GM18511 (cell line): Measurements from ENCODE around the gene JSRP1.

Experiments
- ATAC-seq: cut with Tn5 transposase; IDR thresholded peaks from one replicate; pipeline ENCODE4 v1.9.1; 2021; ENCODE audit warnings: mild to moderate bottlenecking, moderate library complexity; ENCODE audit not compliant: unreplicated experiment

The JSRP1 gene

DNA sequence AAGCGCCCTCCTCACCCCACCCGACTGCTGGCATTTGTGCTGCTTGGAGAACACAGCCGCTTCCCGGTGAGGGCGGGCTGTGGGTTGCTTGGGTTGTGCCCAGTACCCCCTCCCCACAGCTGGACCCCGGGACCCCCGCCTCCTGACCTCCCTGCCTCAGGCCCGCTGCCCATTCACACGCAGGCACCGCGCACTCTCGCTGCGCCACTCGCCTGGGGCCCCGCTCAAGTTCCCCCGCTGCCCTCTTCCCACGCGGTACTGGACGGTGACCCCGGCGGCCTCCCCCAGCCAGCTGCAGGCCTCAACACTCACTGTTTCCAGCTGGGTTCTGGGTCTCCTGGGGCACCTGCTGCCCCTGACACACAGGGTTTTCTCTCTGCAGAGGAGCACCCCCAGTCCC, 36.5 kb downstream of the JSRP1 start:
- ATAC-seq: no peak

DNA sequence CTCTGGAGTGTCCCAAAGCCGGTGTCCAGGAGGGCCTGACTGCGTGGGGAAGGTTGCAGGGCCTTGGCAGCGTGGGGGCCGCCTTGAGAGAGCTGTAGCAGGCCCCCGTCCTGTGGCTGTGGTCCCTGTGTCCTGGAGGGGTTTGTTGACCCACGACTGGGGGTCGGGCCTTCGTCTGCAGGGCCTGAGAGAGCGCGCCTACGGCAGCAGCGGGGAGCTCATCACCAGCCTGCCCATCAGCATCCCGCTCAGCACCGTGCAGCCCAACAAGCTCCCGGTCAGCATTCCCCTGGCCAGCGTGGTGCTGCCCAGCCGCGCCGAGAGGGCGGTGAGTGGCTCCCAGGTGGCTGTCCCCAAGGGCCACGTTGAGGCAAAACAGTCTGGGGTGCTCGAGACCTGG, 38.6 kb downstream of the JSRP1 start:
- no peak for ATAC-seq

GRCh38 chr19:2216361-2217225, 39.6 kb downstream of the JSRP1 start:
- ATAC-seq: no peak

DNA sequence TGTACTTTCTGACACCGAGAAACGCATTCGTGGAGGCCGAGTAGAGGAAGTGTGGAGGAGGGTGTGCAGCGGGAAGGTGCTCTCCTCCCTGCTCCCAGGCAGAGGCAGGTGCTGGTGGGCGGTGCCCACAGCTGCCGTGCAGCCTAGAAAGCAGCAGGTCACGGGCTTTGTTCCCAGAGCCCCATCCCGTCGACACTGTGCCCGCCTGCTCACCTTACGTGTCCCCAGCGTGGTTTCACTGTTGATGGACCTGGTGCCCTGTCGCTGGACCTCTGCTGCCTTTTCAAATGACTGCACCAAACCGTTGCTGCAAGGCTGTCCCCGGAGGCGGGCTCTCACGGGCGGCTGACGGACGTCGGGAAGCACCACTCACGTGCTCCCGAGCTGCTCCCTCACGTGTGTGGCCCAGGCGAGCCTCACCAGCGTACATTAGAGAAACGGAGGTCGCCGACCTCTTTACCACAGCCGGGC, 40.9 kb downstream of the JSRP1 start:
- ATAC-seq: no peak

GRCh38 chr19:2214251-2214650, 42.0 kb downstream of the JSRP1 start:
- no peak for ATAC-seq

DNA sequence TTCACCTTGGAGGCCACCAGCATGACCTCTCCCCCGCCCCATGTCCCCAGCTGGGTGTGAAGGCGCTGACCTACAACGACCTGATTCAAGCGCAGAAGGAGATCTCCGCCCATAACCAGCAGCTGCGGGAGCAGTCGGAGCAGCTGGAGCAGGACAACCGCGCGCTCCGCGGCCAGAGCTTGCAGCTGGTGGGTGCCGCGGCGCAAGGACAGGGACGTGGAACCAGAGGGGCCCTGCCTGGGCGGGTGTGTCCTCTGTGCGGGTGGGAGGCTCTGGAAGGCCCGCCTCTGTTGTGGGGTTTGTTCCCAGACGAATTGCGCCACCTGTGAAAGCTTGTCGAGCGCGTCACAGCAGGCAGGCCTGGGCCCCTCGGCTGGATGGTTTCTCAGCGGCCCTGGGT, 42.4 kb downstream of the JSRP1 start:
- ATAC-seq: no peak

DNA sequence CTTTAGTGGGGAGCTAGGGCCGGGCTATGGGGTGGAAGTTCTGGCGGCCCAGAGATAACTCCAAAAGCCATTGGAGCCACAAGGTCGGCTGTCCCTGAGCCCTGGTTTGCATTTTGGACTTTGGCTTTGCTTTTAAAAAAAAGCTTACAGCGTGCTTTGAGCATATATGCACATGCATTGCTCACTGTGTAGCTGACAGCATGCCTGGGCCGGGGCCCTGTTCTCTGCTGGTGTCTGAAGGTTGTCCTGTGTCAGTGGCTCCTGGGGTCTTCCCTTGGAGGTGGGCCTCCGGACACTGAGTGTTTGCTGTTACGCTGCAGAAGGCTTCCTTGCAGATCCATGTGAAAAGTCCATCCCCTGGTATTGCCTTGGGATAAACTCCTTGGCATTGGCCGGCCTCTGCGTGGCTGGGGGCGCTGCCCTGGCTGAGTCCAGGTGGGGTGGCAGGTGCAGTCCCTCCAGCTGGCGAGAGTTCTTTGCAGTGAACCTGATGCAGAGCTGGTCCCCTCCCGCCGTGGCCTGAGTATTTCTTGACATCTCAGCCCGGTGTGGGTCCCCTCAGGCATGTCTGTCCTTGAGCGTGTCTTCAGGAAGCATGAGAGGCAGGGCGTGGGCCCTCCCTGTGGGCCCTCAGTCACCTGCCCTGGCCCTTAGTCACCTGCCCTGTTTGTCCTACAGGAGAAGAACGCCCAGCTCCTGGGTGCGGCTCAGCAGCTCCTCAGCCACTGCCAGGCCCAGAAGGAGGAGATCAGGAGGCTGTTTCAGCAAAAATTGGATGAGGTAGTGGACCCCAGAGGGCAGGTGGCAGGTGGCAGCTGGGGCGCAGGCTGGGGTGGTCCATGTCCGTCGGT, 43.1 kb downstream of the JSRP1 start:
- ATAC-seq: no peak

- ATAC-seq: no peak
Measured at GRCh38 chr19:2210987-2211740, 45.1 kb downstream of the JSRP1 start.

DNA sequence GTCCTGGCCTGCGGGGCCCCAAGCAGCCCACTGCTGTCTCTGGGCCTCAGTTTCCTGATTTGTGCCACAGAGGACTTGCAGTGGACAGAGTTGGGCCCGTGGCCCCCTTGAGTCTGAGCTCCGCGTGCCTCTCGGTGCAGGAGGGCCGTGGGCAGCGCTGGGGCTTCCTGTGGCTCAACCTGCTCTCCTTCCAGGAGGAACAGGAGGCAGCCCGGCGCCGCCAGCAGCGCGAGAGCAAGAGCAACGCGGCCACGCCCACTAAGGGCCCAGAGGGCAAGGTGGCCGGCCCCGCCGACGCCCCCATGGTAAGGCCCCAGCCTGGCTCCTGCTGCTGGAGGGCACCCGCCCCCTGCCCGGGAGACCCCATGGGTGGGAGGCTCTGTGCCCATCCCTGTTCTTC, 46.0 kb downstream of the JSRP1 start:
- ATAC-seq: no peak

DNA sequence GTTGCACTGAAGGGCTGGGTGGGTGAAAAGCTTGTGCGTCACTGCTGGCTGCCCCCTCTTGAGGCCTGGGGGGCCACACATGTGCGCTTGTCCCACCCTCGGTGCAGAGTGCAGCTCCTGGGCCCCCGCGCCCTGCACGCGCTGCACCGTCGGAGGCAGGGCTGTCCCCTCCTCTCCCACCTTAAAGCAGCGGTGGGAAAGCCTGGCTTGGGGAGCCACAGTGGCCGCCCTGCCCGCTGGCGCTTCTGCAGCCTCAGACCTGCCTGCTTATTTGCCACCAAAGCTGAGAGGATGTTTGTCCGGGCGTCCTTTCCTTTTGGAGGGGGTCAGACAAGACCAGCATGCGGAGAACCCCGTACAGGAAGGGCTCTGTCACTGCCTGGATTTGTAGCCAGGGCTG, 46.8 kb downstream of the JSRP1 start:
- ATAC-seq: no peak

- no peak for ATAC-seq
Measured at GRCh38 chr19:2208975-2209374, 47.2 kb downstream of the JSRP1 start.

GRCh38 chr19:2207991-2208860, 48.0 kb downstream of the JSRP1 start:
- ATAC-seq: no peak

DNA sequence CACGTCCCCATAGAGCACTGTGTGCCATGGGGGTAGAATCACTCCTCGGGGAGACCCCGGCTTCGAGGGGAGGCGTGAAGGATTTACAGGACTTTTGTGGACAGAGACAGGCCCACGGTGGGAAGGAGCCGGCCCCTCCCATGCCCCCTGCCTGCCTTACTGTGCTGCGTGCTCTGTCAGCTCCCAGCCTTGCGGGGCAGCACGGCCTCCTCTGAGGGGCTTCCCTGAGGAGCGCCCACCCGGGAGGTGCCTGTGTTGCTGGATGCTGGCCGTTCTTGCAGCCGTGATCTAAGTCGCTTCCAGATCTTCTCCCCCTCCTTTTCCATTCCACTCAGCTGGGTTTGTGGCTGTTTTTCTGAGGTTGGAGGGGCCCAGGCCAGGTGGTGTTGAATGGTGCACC, 49.2 kb downstream of the JSRP1 start:
- ATAC-seq: no peak

- no peak for ATAC-seq
Measured at GRCh38 chr19:2202366-2202765, 53.9 kb downstream of the JSRP1 start.
